GM18498 (cell line): ENCODE data around the gene MRI1.

Source experiments
- ATAC-seq: cut with Tn5 transposase; IDR thresholded peaks from one replicate; pipeline ENCODE4 v1.9.1; 2021; ENCODE audit warnings: mild to moderate bottlenecking, moderate library complexity; ENCODE audit not compliant: unreplicated experiment

MRI1 gene

GRCh38 chr19:13821292-13821691 is 57.0 kb downstream of the MRI1 start:
- no peak for ATAC-seq

GRCh38 chr19:13823256-13823655 is 58.9 kb downstream of the MRI1 start:
- no peak for ATAC-seq
